K562 (cell line): Measurements from ENCODE around the gene MUC3A. TPM values are rescaled to one million over a fixed set of nuclear protein-coding genes. Genes with fewer than 3 reads are reported as not detected.

Source experiments
- ATAC-seq: fragments of 200-7000 bp; cut with Tn5 transposase; 3 replicates; pipeline ENCODE4 v1.9.1; 2020; ENCODE audit warnings: moderate library complexity
- BruUV-seq: library from RNA; stranded (reverse); fragments of 400-500 nt; replicated peaks from 2 replicates; lab custom pipeline; 2021; lab: Mats Ljungman, UMichigan
- CTCF ChIA-PET: fragments of 300-600 bp; formaldehyde crosslinking; extraction: SDS; loops from one replicate; lab custom pipeline; 2021; ENCODE audit warnings: low intra/inter-chr PET ratio; lab: Yijun Ruan, JAX
- POLR2A ChIA-PET: fragments of 300-600, 350-650 bp; sonication (Branson Sonifier 250); formaldehyde crosslinking; extraction: SDS; loops from one replicate; lab custom pipeline; 2021; ENCODE audit warnings: antibody characterized with exemption, inconsistent platforms; lab: Yijun Ruan, JAX
- DNase-seq, 4 experiments: peaks; one replicate each; pipeline versions ENCODE4 v3.0.0 to v3.0.0-alpha.2; 2011 to 2018; ENCODE audit warnings: low spot score in 3 of 4, mixed read lengths in 3 of 4; ENCODE audit errors: extremely low read depth in 1 of 4
- FAIRE-seq: peaks from 2 replicates; lab custom pipeline; 2011; peaks lifted over from hg19 to GRCh38; lab: Jason Lieb, UNC
- H2AFZ ChIP-seq: 2 replicates; pipeline ENCODE4 v1.6.0; 2011; ENCODE audit warnings: low read depth, low read length, control low read depth, inconsistent platforms
- H3K27ac ChIP-seq: fragments of 200-600 bp; 3 replicates; pipeline ENCODE4 v1.8.0; 2011; ENCODE audit warnings: low read depth, mild to moderate bottlenecking, control low read depth, inconsistent platforms, low read length, moderate library complexity, mixed read lengths; ENCODE audit errors: extremely low read depth
- H3K27me3 ChIP-seq, 2 experiments: fragments of 300-600 bp in 1 of 2; 2 replicates in 1 of 2; 3 replicates in 1 of 2; pipeline versions ENCODE4 v1.6.0 to v1.8.0; 2011; ENCODE audit warnings: inconsistent platforms in 2 of 2, low read length in 2 of 2, mild to moderate bottlenecking in 1 of 2, mixed read lengths in 1 of 2, moderate library complexity in 1 of 2; ENCODE audit not compliant: control insufficient read depth in 2 of 2, insufficient read depth in 2 of 2
- H3K36me3 ChIP-seq: fragments of 300-600 bp; 3 replicates; pipeline ENCODE4 v1.8.0; 2011; ENCODE audit warnings: mild to moderate bottlenecking, low read length, inconsistent platforms; ENCODE audit not compliant: control insufficient read depth, insufficient read depth
- H3K4me1 ChIP-seq, 2 experiments: fragments of 200-600 bp in 1 of 2; replicated peaks in 1 of 2; 2 replicates in 1 of 2; 3 replicates in 1 of 2; pipeline versions ENCODE4 v1.5.1 to v1.8.0; 2011; ENCODE audit warnings: inconsistent platforms in 2 of 2, low read length in 2 of 2, mild to moderate bottlenecking in 1 of 2, mixed read lengths in 1 of 2, moderate library complexity in 1 of 2; ENCODE audit not compliant: control insufficient read depth in 2 of 2, insufficient read depth in 2 of 2
- H3K4me2 ChIP-seq: 2 replicates; pipeline ENCODE4 v1.6.1; 2011; ENCODE audit warnings: low read length, control low read depth, inconsistent platforms, mixed read lengths; ENCODE audit not compliant: insufficient read depth
- H3K4me3 ChIP-seq: fragments of 200-600 bp; sonication (generic), shearing (Covaris generic); 2 replicates; pipeline ENCODE4 v1.5.1; 2016; ENCODE audit warnings: control low read depth, inconsistent platforms
- H3K79me2 ChIP-seq: fragments of 200-600 bp; 3 replicates; pipeline ENCODE4 v1.8.0; 2011; ENCODE audit warnings: low read length, inconsistent platforms; ENCODE audit not compliant: control insufficient read depth, insufficient read depth
- H3K9ac ChIP-seq, 2 experiments: 2 replicates each; pipeline versions ENCODE4 v1.6.0 to v1.6.1; 2011; ENCODE audit warnings: low read depth in 2 of 2, low read length in 2 of 2, control low read depth in 1 of 2, inconsistent platforms in 1 of 2, mild to moderate bottlenecking in 1 of 2, mixed read lengths in 1 of 2; ENCODE audit not compliant: insufficient read depth in 1 of 2
- H3K9me1 ChIP-seq: one replicate; pipeline ENCODE4 v1.6.0; 2011; ENCODE audit warnings: inconsistent platforms, mild to moderate bottlenecking, low read length, moderate library complexity; ENCODE audit not compliant: control insufficient read depth, insufficient read depth
- H3K9me3 ChIP-seq: replicated peaks from 2 replicates; pipeline ENCODE4 v1.5.1; 2011; ENCODE audit warnings: low read depth, low read length, inconsistent platforms; ENCODE audit not compliant: control insufficient read depth, insufficient read depth
- H4K20me1 ChIP-seq: replicated peaks from 2 replicates; pipeline ENCODE4 v1.6.1; 2011; ENCODE audit warnings: low read length, inconsistent platforms, mixed read lengths; ENCODE audit not compliant: control insufficient read depth, insufficient read depth
- BCLAF1 ChIP-seq, 2 experiments: fragments of 450-650 bp in 1 of 2; IDR thresholded peaks; 2 replicates each; pipeline ENCODE4 v1.6.1; 2011 to 2017; ENCODE audit warnings: low read depth in 2 of 2, antibody characterized with exemption in 1 of 2, borderline replicate concordance in 1 of 2, low read length in 1 of 2, mild to moderate bottlenecking in 1 of 2, mixed read lengths in 1 of 2; ENCODE audit not compliant: control insufficient read depth in 1 of 2
- FOXA3 ChIP-seq, 2 experiments: fragments of 450-650 bp in 1 of 2; sonication (generic) in 1 of 2; formaldehyde crosslinking; IDR thresholded peaks in 1 of 2; conservative IDR thresholded peaks in 1 of 2; 2 replicates each; pipeline versions ENCODE4 v1.4.0 to v1.8.0; 2020 to 2022; ENCODE audit warnings: mild to moderate bottlenecking in 2 of 2, missing genetic modification reagents in 1 of 2
- JUN ChIP-seq, 2 experiments: sonication (generic) in 1 of 2; formaldehyde crosslinking in 1 of 2; IDR thresholded peaks; 2 replicates each; pipeline versions ENCODE4 v1.6.1 to v1.8.0; 2012 to 2022; ENCODE audit warnings: borderline replicate concordance in 2 of 2, mild to moderate bottlenecking in 2 of 2, improper control_type of control experiment in 1 of 2, low read depth in 1 of 2, low read length in 1 of 2, missing genetic modification reagents in 1 of 2
- SIX5 ChIP-seq, 2 experiments: IDR thresholded peaks; 2 replicates each; pipeline ENCODE4 v1.6.1; 2011; ENCODE audit warnings: low read length in 2 of 2, borderline replicate concordance in 1 of 2, low read depth in 1 of 2, mild to moderate bottlenecking in 1 of 2, moderate library complexity in 1 of 2; ENCODE audit not compliant: insufficient read depth in 1 of 2
- WHSC1 ChIP-seq: IDR thresholded peaks from one replicate; pipeline ENCODE4 v1.6.1; 2012; ENCODE audit warnings: low read length, control low read depth, inconsistent platforms
- WGBS: fragments of 100-300 bp; shearing (Covaris generic); methylation state at CpG from one replicate; pipeline ENCODE4 v1.1.6; 2016; ENCODE audit warnings: low coverage, mixed read lengths; ENCODE audit not compliant: insufficient coverage; ENCODE audit errors: missing lambda C conversion rate; 5-methylcytosine and 5-hydroxymethylcytosine counted together
- in situ Hi-C: fragments of 300-500 bp; cut with MboI; formaldehyde crosslinking; loops from 4 replicates; pipeline ENCODE4 v1.15.0; 2018; ENCODE audit warnings: inconsistent platforms, mixed read lengths
- intact Hi-C: fragments of 100-400 bp; cut with micrococcal nuclease; formaldehyde crosslinking; loops from 2 replicates; pipeline ENCODE4 v1.14.2; 2022
- polyA plus RNA-seq, 8 experiments: library from polyadenylated mRNA; depleted of rRNA in 4 of 8; stranded (reverse) in 5 of 8; unstranded in 3 of 8; fragments of >200 nt; fragmentation: Nextera tagmentation in 2 of 8; fragmentation: Illumina TruSeq in 1 of 8; extraction: Ambion mirVana in 2 of 8; extraction: Trizol in 1 of 8; gene quantifications; 2 replicates each; pipeline versions ENCODE4 v1.2.1 to v1.2.3, GENCODE V29; 2011 to 2014; ENCODE audit warnings: inconsistent platforms in 1 of 8, missing spikeins in 1 of 8
- total RNA-seq, 7 experiments: library from RNA; depleted of rRNA in 6 of 7; stranded (reverse); fragments of >200 nt in 6 of 7; fragmentation: Illumina TruSeq in 2 of 7; extraction: Trizol in 2 of 7; gene quantifications; 2 replicates each; pipeline versions ENCODE4 v1.2.1 to v1.2.3, GENCODE V29; 2011 to 2021; ENCODE audit warnings: low replicate concordance in 1 of 7

Gene MUC3A
- total and polyA plus RNA-seq, 9 of the 15 experiments (the other 6 are each of a cell fraction or from before 2014, with no cell fraction given), result 0.06 to 2.2 (median 0.20) TPM; not detected in 1

- Histone ChIP-seq H3K9me1 (no peaks in the 10 kb centered on the region), H3K36me3 (no peaks in the 10 kb centered on the region), H3K4me2 (no peak overlapping the region), H3K9me3 (peaks cover 2% of the 10 kb centered on the region; the same call in 1 of the 2 replicates), H4K20me1 (no peaks in the 10 kb centered on the region), H3K27ac (no peak overlapping the region), H3K27me3 (no peaks in the 10 kb centered on the region), H2AFZ (no peak overlapping the region), H3K4me3 (no peak overlapping the region), H3K4me1 (peaks cover 4% of the 10 kb centered on the region in 2 experiments; a peak in 1 of 5 replicates), H3K9ac (no peak overlapping the region; a peak in 1 of 4 replicates), H3K79me2 (no peaks in the 10 kb centered on the region)
- BruUV-seq, result no TSS peak
- WGBS, result 20% methylated on average over 3 of the region's 3 CpGs
- CTCF ChIA-PET, result interaction anchor here (0.6 kb wide), 1 partner anchor 21 kb away, joined by 3 read pairs; no protein-coding TSS in a partner anchor
- POLR2A ChIA-PET, result interaction anchor here (0.7 to 2.1 kb wide), 3 partner anchors 10 to 46 kb away, joined by 3 to 6 read pairs (median 3); no protein-coding TSS in a partner anchor
- FAIRE-seq, result no peak
- TF ChIP-seq FOXA3 (CRISPR knock-in tag; conservative IDR thresholded peaks at IDR 0.05 in 1 of 2, IDR thresholded peaks at IDR 0.05 in 1 of 2) (0 out of 4 replicates have a peak, but pooled peaks of 1 of the 2 experiments have one; percentile 23), SIX5 (IDR thresholded peaks at IDR 0.05; ENCODE audit: borderline replicate concordance in 1 of 2, insufficient read depth in 1 of 2, low read depth in 1 of 2, low read length in 2 of 2) (no peak)
- no peak for ATAC-seq
- intact Hi-C loops (no loop called here), in situ Hi-C loops (loop anchor here (25.0 kb wide), 1 partner anchor 376 kb away; no protein-coding TSS in a partner anchor)
- no peak for DNase-seq
Observed at GRCh38 chr7:100911484-100911883, 37.9 kb upstream of the MUC3A start.

GRCh38 chr7:100914208-100914878 lies 35.0 kb upstream of the MUC3A start:
- no peaks in the 10 kb centered on the region for H3K27me3 ChIP-seq
- in situ Hi-C loops, result loop anchor here (25.0 kb wide), 1 partner anchor 373 kb away; no protein-coding TSS in a partner anchor

More at GRCh38 chr7:100914208-100914878, 35.0 kb upstream of the MUC3A start:
- intact Hi-C loops, result no loop called here
- Histone ChIP-seq H3K79me2 (no peaks in the 10 kb centered on the region), H3K4me2 (no peak overlapping the region), H3K9ac (peak overlapping the region in 1 of 2 experiments; percentile 1; a peak in 1 of 4 replicates), H3K27ac (no peak overlapping the region), H2AFZ (0 out of 2 replicates have a peak overlapping the region, but pooled peaks have one; percentile 27), H3K36me3 (no peaks in the 10 kb centered on the region), H3K9me1 (no peaks in the 10 kb centered on the region), H3K4me3 (no peak overlapping the region), H3K4me1 (peaks cover 4% of the 10 kb centered on the region in 2 experiments; a peak in 1 of 5 replicates), H4K20me1 (no peaks in the 10 kb centered on the region), H3K9me3 (no peaks in the 10 kb centered on the region)
- no peak for TF ChIP-seq BCLAF1 (IDR thresholded peaks at IDR 0.05; ENCODE audit: borderline replicate concordance in 1 of 2, control insufficient read depth in 1 of 2, low read depth in 2 of 2, low read length in 1 of 2)
- TF ChIP-seq JUN (IDR thresholded peaks at IDR 0.05; ENCODE audit: borderline replicate concordance, low read depth, low read length), result no peak
- no peak for TF ChIP-seq JUN (CRISPR knock-in tag; IDR thresholded peaks at IDR 0.05; ENCODE audit: borderline replicate concordance)
- TF ChIP-seq WHSC1, result no peak
- DNase-seq, result no peak
- ChIA-PET POLR2A (no interaction called here), CTCF (no interaction called here)
- no peak for ATAC-seq
- no TSS peak for BruUV-seq
- 57% methylated on average over 15 of the region's 15 CpGs for WGBS
- FAIRE-seq, result no peak
